GM12878 (cell line): ENCODE data around the gene LACRT.

Experiments used
- ATF7 ChIP-seq: fragments of 450-650 bp; IDR thresholded peaks from 2 replicates; pipeline ENCODE4 v1.6.1; 2016; ENCODE audit warnings: low read depth, mild to moderate bottlenecking
- CBX3 ChIP-seq: fragments of 200-600 bp; sonication (generic); IDR thresholded peaks from 2 replicates; pipeline ENCODE4 v1.6.1; 2016; ENCODE audit warnings: low read depth, borderline replicate concordance
- CHD2 ChIP-seq: IDR thresholded peaks from 2 replicates; pipeline ENCODE4 v1.6.1; 2011; ENCODE audit warnings: low read depth, low read length, improper control_type of control experiment, borderline replicate concordance
- CTCF ChIP-seq, 3 experiments: IDR thresholded peaks in 2 of 3; conservative IDR thresholded peaks in 1 of 3; 2 replicates each; pipeline ENCODE4 v1.5.1; 2011; ENCODE audit warnings: low read depth in 3 of 3, low read length in 3 of 3, mild to moderate bottlenecking in 3 of 3, control low read depth in 2 of 3, moderate library complexity in 2 of 3, inconsistent platforms in 1 of 3, mixed read lengths in 1 of 3; ENCODE audit not compliant: control insufficient read depth in 2 of 3, insufficient read depth in 1 of 3; ENCODE audit errors: extremely low read depth in 1 of 3
- HDAC2 ChIP-seq: fragments of 200-600 bp; sonication (generic); IDR thresholded peaks from 2 replicates; pipeline ENCODE4 v1.6.1; 2017
- NRF1 ChIP-seq: conservative IDR thresholded peaks from 2 replicates; pipeline ENCODE4 v1.6.1; 2011; ENCODE audit warnings: mild to moderate bottlenecking, low read depth, low read length, improper control_type of control experiment
- POLR2A ChIP-seq: IDR thresholded peaks from 2 replicates; pipeline ENCODE4 v1.6.1; 2011; ENCODE audit warnings: low read depth, mild to moderate bottlenecking, low read length
- SIN3A ChIP-seq: IDR thresholded peaks from 2 replicates; pipeline ENCODE4 v1.6.1; 2012; ENCODE audit warnings: low read depth, low read length, improper control_type of control experiment
- YY1 ChIP-seq: IDR thresholded peaks from 2 replicates; pipeline ENCODE4 v1.6.1; 2011; ENCODE audit warnings: low read depth, mild to moderate bottlenecking, low read length

- TF ChIP-seq ATF7 (no peak), CBX3 (no peak), SIN3A (no peak), NRF1 (no peak), HDAC2 (no peak), POLR2A (no peak), YY1 (no peak), CTCF (IDR thresholded peaks at IDR 0.05 in 2 of 3, conservative IDR thresholded peaks at IDR 0.05 in 1 of 3; ENCODE audit: control insufficient read depth in 2 of 3, extremely low read depth in 1 of 3, insufficient read depth in 1 of 3, low read depth in 3 of 3, low read length in 3 of 3) (no peak), CHD2 (no peak)
Observed at GRCh38 chr12:54590978-54591591, 43.6 kb downstream of the LACRT start.
